Occipital lobe (tissue), 2 donors: Measurements from ENCODE around the gene FHIT. TPM values are rescaled to one million over a fixed set of nuclear protein-coding genes. Genes with fewer than 3 reads are reported as not detected.

Source experiments
- DNase-seq: peaks from one replicate; lab custom pipeline; 2025; lab: John Stamatoyannopoulos, UW
- total RNA-seq: library from RNA; depleted of rRNA; stranded (reverse); fragments of >200 nt; gene quantifications from one replicate; pipeline ENCODE4 v1.2.3, GENCODE V29; 2014

Gene FHIT
- total RNA-seq, 1 donor from 2014 or later: 3.6 TPM

DNA sequence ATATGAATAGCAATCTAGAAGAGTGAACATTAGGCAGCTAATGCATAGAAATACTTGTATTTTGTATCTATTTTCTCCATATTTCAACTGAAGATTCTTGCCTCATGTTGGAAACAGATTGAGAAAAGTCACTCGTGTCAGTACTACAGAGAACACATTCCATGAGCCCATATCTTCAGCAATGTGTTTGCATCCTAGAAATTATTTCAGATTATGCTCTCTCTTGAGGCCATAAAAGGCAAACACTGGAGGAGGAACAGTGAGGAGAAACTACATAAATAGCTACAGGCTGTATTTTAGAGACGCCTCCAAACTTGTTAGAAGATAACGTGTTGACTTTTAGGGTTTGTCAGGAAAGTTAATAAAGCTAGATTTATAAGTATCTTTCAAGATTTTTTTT lies 906.9 kb downstream of the FHIT start:
- DNase-seq: no peak

GRCh38 chr3:60343831-60344230 lies 907.4 kb downstream of the FHIT start:
- DNase-seq: no peak

DNA sequence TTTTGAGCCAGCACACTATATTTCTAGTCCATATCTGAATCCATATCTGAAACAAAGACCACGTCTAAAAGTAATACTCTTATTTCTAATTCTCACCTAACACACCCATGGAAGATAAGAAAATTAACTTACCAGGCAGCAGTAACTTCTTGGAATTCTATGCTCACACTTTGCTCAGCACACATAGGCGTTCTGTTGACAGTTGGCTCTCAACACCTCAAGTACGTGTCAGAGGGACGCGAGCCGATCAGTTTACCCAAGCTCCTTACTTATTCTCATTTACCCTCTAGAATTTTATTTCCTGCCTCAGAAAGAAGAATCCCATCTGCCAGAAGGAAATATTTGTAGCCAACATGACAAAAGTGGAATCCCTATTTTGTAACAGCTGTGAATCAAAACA lies 911.9 kb downstream of the FHIT start:
- no peak for DNase-seq

DNA sequence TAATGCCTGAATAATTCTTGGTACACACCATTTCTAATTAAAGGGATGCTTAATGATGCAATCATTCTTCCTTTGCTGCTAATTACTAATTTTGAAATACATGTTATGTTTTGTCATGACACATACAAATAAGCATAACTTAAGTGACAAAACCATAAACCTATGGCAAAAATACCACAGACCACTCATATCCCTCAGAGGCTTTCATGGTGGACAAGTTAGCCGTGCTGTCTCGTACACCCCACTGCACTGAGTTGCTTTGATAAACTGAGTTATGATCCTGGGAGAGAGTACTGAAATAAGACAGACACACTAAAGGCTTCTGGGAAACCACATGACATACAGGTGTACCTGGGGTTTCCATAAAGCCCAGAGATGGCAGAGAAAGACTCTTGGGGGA lies 913.8 kb downstream of the FHIT start:
- DNase-seq: no peak

DNA sequence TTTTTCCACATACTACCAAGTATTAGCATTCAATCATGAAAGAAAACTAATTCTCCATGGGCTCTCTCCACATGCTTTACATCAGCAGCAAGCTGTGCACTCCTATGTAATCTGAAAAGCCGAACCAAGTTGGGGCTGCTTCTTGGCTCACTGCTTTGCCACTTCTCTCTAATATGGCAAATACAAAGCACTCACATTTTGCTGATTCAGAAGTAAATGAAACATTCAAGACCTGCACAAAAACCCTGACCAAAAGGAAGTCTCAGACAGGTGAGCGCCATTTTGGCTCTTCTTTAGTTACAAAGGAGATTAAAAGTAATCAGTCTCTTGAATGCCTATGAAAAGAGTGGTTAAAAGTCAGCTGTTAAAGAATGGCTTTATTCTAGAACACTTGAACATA lies 915.2 kb downstream of the FHIT start:
- no peak for DNase-seq

DNA sequence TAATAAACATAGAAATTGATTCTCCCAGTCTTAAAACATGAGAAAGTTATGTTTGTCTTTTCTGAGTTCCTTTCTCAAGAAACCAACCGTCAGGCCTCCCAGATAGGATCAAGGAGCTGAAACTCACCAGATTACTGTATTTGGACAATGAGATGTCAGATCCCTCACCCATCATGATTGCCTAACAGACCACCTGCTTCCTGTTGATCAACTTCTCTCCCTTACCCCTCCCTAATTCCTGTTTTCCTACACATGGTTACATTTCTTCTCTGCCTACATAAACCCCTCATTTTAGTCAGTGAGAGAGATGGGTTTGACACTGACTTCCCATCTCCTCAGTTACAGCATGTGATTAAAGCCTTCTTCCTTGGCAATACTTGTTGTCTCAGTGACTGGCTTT lies 917.5 kb downstream of the FHIT start:
- DNase-seq: no peak

- no peak for DNase-seq
Observed at GRCh38 chr3:60330107-60330506, 921.1 kb downstream of the FHIT start.

GRCh38 chr3:60325610-60326170 lies 925.6 kb downstream of the FHIT start:
- DNase-seq: no peak

- DNase-seq: no peak
Observed at GRCh38 chr3:60323651-60324050, 927.6 kb downstream of the FHIT start.

- no peak for DNase-seq
Observed at GRCh38 chr3:60323180-60323579, 928.1 kb downstream of the FHIT start.

GRCh38 chr3:60322298-60322856 lies 928.9 kb downstream of the FHIT start:
- no peak for DNase-seq

DNA sequence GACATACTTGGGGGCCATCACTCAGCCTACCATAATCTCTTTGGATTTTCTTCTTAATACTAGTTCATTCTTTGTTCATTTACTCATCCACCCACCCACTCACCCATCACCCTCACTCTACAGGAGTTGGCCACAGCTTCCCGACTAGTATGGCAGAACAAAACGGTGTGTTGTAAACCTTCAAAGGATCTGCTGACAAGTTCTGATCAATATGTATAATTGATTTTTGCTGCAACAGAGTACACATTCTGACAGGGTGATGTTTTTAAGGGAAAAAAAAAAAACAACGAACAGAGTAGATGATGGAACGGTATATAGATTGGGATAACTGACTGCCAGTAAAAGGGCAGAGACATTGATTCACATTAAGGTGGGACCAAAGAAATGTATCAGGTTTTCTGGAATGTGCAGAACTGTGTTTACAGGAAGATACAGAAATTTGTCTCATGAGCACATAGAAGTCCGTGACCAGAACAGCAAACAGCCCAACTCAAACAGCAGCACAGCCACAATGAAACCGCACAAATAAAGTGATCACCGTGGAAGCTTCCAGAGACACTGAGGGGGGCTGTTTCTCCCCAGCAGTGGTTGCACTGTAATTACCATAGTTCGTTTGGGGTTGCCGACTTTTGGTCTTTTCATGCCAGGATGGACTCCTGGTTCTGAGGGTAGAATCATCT lies 931.9 kb downstream of the FHIT start:
- DNase-seq: no peak

- no peak for DNase-seq
Observed at GRCh38 chr3:60316121-60316797, 935.0 kb downstream of the FHIT start.

DNA sequence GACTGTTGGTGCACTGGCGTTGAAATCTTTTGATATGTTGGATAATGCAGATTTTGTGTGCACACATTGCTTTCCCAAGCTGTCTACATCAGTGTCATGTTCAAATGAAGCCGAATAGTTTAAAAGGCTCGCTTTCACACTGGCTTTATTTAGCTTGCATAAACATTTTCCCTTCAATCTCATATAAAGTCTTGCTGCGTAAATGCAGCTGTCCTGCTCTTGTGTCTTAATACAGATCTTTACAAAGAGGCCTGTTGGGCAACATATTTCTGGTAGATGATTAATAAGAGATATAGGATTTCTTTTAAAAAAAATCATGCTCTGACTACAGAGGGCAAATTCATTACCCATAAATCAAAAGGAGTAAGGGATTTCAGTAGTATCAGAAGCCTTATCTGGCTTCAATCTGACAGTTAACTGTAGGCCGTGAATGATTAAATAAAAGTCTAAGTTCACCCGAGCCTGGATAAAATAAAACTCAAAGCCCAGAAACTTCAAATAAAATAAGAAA lies 937.2 kb downstream of the FHIT start:
- DNase-seq: no peak

DNA sequence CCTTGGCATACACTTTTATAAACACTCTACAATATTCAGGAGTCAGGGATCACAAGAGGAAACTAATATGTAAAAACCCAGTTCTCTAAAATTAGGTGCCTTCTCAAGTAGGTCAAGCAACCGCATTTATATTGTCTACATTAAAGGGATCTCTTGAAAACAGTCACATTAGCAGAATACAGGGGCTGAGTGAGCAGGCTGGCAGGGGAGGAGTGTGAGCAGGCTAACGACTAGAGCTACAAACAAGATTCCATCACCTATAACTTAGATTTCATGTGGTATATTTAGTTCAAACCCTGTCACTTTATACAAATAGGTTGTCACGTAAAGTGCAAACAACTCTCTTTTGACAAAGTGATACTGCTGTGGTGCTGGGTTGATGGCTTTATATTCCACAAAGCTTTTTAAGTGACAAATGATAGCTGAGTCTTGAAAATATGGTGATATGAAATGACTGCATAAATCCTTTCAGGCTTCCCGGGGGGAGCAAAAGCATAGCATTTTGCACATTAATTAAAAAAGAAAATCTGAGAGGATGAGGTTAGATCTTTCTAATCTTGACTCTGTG lies 937.9 kb downstream of the FHIT start:
- no peak for DNase-seq

DNA sequence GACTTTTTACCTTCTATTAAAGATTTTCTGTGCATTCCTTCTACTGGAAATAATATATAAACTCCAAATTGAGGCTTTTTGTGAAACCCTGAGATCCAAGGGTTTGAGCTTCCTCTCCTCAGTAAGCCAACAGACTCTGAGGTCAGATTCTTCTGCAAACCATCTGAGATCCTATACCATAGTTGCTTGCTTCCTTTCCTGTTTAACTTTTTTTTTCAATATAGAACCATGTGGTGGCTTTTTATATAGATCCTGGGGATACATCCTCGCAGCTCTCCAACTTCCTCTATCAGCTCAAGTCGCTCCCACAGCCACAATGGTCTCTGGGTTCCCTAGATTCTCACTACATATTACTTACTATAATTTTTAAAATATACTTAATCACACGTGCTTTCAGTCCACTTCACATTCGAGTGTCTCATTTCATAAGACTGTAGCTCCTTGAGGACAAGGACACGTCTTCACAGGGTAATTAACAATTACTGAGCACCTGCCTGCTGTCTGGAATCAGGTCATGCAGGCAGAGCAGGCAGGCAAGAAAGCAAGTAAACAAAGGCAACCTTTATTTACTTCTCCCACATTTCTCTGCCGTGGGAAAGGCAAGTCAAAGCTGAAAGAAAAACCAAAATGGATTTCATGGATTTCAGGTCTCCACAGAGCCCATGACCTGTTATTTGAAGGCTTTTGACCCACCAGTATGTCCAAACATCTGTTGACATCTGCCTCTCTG lies 941.5 kb downstream of the FHIT start:
- no peak for DNase-seq

GRCh38 chr3:60308808-60309207 lies 942.4 kb downstream of the FHIT start:
- DNase-seq: no peak

DNA sequence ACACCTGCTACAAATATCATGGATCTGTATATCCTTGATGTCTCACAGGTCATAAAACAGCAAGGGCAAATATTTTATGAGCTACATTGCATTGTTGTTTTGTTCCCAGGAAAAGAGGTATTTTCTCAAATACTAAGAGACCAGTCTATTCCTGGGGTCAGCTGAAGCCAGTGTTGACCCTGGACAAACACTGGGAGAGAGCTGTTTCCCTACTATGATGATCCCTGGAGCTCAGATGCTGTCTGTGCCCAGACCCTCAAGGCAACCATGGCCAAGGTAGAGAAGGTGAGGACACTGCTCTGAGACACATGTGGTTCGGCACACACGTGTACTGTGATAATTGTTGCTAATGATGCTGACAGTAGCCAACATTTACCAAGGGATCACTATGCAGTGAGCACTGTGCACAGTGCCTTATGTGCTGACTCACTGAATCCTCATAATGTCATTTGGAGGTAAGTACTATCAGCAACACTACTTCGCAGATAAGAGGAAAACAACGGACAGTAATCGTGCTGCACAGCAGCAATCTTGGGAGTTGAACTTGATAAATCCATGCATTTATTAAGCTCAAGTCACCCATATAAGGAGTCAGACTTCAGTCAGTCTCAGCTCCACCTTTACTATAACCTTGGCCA lies 943.6 kb downstream of the FHIT start:
- no peak for DNase-seq

DNA sequence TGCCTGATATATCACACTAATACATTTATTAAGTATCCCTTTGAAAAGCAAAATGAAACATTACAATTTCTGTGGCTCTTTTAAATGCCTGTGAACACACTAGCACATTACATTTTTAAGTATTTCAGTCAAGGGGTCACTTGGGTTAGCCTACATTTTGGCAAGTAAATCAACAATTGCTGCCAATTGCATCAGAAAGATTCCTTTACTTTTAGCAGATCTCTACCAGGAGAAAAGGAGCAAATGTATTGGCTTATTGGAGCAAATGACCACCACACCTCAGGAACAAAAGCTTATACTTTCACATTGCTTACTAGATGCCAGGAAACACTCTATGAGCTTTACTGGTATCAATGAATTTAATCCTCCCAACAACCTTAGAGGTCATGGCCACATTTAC lies 947.1 kb downstream of the FHIT start:
- no peak for DNase-seq

DNA sequence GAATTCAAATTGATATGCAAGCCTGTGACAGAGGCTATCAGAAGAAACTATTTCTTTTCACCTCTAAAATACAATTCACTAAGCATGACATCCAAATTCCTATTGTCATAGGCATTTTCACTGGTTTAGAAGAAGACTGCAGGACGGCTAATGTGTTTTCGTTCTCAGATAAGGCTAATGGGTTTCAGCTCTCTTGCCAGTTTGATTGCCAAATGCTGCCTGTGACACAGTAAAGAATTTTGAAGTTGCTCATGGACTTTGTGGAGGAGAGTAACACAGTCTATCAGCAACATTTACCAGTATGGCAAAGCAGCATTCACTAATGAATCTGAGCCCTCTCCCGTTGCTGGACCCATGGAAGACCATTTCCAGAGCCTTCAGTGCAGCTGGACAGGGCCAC lies 948.1 kb downstream of the FHIT start:
- no peak for DNase-seq

DNA sequence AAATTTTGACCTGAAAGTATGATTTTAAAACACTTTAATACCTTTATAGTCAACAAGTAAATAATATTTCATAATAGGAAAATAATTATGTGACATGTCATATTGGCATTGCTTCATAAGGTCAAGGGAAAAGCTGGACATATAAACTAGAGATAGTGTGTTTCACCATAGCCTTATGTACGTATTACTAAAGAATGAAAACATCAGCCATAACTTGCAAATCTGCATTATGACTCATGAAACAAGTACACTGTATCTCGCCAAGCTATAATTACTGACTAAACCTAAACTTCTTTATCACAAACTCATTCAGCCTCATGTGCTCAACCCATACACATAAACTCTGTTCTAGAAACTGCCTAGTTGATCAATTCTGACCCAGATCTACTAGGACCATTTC lies 950.1 kb downstream of the FHIT start:
- no peak for DNase-seq
